Gastroesophageal sphincter (tissue), 4 donors: Measurements from ENCODE around the gene SCAMP2. TPM values are rescaled to one million over a fixed set of nuclear protein-coding genes. Genes with fewer than 3 reads are reported as not detected.

ENCODE experiments used
- ATAC-seq: fragments of 150-250 bp; one replicate; pipeline ENCODE4 v1.9.1; 2016; ENCODE audit warnings: mild to moderate bottlenecking, moderate library complexity
- H3K27ac ChIP-seq, 4 donors: fragments of 200-600 bp; sonication (generic) in 3 of 4; 1 replicate in 3 of 4; 2 replicates in 1 of 4; pipeline ENCODE4 v1.5.1; 2016 to 2019
- H3K27me3 ChIP-seq: fragments of 200-600 bp; sonication (generic); one replicate; pipeline ENCODE4 v1.5.1; 2019
- H3K36me3 ChIP-seq, 2 donors: fragments of 200-600 bp; sonication (generic); one replicate each; pipeline ENCODE4 v1.5.1; 2019; ENCODE audit warnings: control low read depth in 1 of 2
- H3K4me1 ChIP-seq, 3 donors: fragments of 200-600 bp; sonication (generic); 1 replicate in 2 of 3; 2 replicates in 1 of 3; pipeline ENCODE4 v1.5.1; 2016 to 2019; ENCODE audit warnings: control low read depth in 2 of 3
- H3K4me3 ChIP-seq, 2 donors: fragments of 200-600 bp; sonication (generic); one replicate each; pipeline ENCODE4 v1.5.1; 2019; ENCODE audit warnings: mild to moderate bottlenecking in 1 of 2, moderate library complexity in 1 of 2
- H3K9me3 ChIP-seq, 3 donors: fragments of 200-600 bp; sonication (generic); one replicate each; pipeline ENCODE4 v1.5.1; 2017 to 2019; ENCODE audit warnings: control low read depth in 2 of 3
- CTCF ChIP-seq, 4 experiments: fragments of 200-600 bp in 2 of 4; fragments of 450-650 bp in 2 of 4; sonication (generic) in 1 of 4; IDR thresholded peaks; one replicate each; pipeline ENCODE4 v1.5.1; 2017 to 2019; ENCODE audit warnings: antibody characterized with exemption in 4 of 4, mild to moderate bottlenecking in 2 of 4, moderate library complexity in 2 of 4
- EP300 ChIP-seq: sonication (generic); formaldehyde crosslinking; IDR thresholded peaks from one replicate; pipeline ENCODE4 v1.6.1; 2017; ENCODE audit warnings: antibody characterized with exemption, mild to moderate bottlenecking
- POLR2A ChIP-seq, 2 donors: fragments of 450-650 bp; IDR thresholded peaks; one replicate each; pipeline ENCODE4 v1.6.1; 2017; ENCODE audit warnings: antibody characterized with exemption in 2 of 2, mild to moderate bottlenecking in 2 of 2, moderate library complexity in 1 of 2
- POLR2AphosphoS5 ChIP-seq: sonication (generic); formaldehyde crosslinking; IDR thresholded peaks from one replicate; pipeline ENCODE4 v1.6.1; 2017; ENCODE audit warnings: antibody characterized with exemption
- WGBS, 2 donors: methylation state at CpG; one replicate each; pipeline ENCODE4 v1.1.5; 2018; ENCODE audit warnings: low coverage in 1 of 2; 5-methylcytosine and 5-hydroxymethylcytosine counted together
- total RNA-seq, 4 donors: library from RNA; depleted of rRNA; stranded (reverse); fragments of >200 nt; gene quantifications; one replicate each; pipeline ENCODE4 v1.1.0, GENCODE V29; 2016

Gene SCAMP2
- total RNA-seq, 4 donors from 2014 or later, result 45.6 to 111 (median 72.1) TPM

- Histone ChIP-seq H3K4me1 (peaks cover 0 to 15% (median 0%) of the 10 kb centered on the region in 3 donors), H3K9me3 (no peaks in the 10 kb centered on the region), H3K4me3 (no peak overlapping the region), H3K36me3 (peaks cover 0 to 92% of the 10 kb centered on the region in 2 donors), H3K27ac (no peak overlapping the region), H3K27me3 (no peaks in the 10 kb centered on the region)
- ATAC-seq, result no peak
- TF ChIP-seq CTCF (IDR thresholded peaks at IDR 0.05) (no peak), POLR2A (IDR thresholded peaks at IDR 0.05) (no peak), POLR2AphosphoS5 (no peak), EP300 (no peak)
- 100% methylated on average over 1 of the region's 4 CpGs for WGBS, 2 donors
These were observed 22.8 kb downstream of the SCAMP2 start for GRCh38 chr15:74850393-74850792.

- Histone ChIP-seq H3K9me3 (no peaks in the 10 kb centered on the region), H3K4me1 (peaks cover 0 to 30% (median 10%) of the 10 kb centered on the region in 3 donors), H3K27me3 (no peaks in the 10 kb centered on the region), H3K36me3 (peaks cover 0 to 80% of the 10 kb centered on the region in 2 donors), H3K4me3 (no peak overlapping the region), H3K27ac (no peak overlapping the region)
- no peak for ATAC-seq
- TF ChIP-seq POLR2AphosphoS5, result no peak
- no peak for TF ChIP-seq POLR2A (IDR thresholded peaks at IDR 0.05)
- TF ChIP-seq CTCF (IDR thresholded peaks at IDR 0.05), result no peak
- TF ChIP-seq EP300, result no peak
- 33 to 57% methylated on average over 1 of the region's 3 CpGs for WGBS, 2 donors
These were observed 25.7 kb downstream of the SCAMP2 start for GRCh38 chr15:74847432-74847831.

GRCh38 chr15:74845581-74845980 is 27.6 kb downstream of the SCAMP2 start:
- 90 to 100% methylated on average over 1 to 3 of the region's 4 CpGs for WGBS, 2 donors
- Histone ChIP-seq H3K27ac (no peak overlapping the region), H3K4me1 (peaks cover 0 to 49% (median 21%) of the 10 kb centered on the region in 3 donors), H3K4me3 (no peak overlapping the region), H3K36me3 (peaks cover 0 to 72% of the 10 kb centered on the region in 2 donors), H3K27me3 (no peaks in the 10 kb centered on the region), H3K9me3 (no peaks in the 10 kb centered on the region)
- TF ChIP-seq POLR2AphosphoS5 (no peak), CTCF (IDR thresholded peaks at IDR 0.05) (no peak), POLR2A (IDR thresholded peaks at IDR 0.05) (no peak), EP300 (no peak)
- no peak for ATAC-seq

GRCh38 chr15:74845208-74845568 is 28.0 kb downstream of the SCAMP2 start:
- peak overlapping the region in 1 of 4 donors; percentile 87 for H3K27ac ChIP-seq
- TF ChIP-seq CTCF (IDR thresholded peaks at IDR 0.05) (no peak), EP300 (no peak), POLR2AphosphoS5 (no peak), POLR2A (IDR thresholded peaks at IDR 0.05) (no peak)
- 60 to 86% methylated on average over 1 to 2 of the region's 5 CpGs for WGBS, 2 donors
- no peak for ATAC-seq
- no peaks in the 10 kb centered on the region for H3K9me3 ChIP-seq
- no peaks in the 10 kb centered on the region for H3K27me3 ChIP-seq
- no peak overlapping the region for H3K4me3 ChIP-seq
- peaks cover 0 to 72% of the 10 kb centered on the region in 2 donors for H3K36me3 ChIP-seq
- H3K4me1 ChIP-seq, result peaks cover 0 to 50% (median 21%) of the 10 kb centered on the region in 3 donors
